ENCODE measurements around the gene SETD6.

GRCh38 chr16:58542291-58542690, 27.0 kb downstream of the SETD6 start:
- TF ChIP-seq PBX3 (CRISPR knock-in tag; IDR thresholded peaks at IDR 0.05) (no peak), CTCF (tag by site-specific recombination; IDR thresholded peaks at IDR 0.05) (no peak), ZNF423 (tag by site-specific recombination; IDR thresholded peaks at IDR 0.05) (no peak), ZNF274 (IDR thresholded peaks at IDR 0.05; ENCODE audit: low read length) (no peak), ZNF274 (tag by site-specific recombination; IDR thresholded peaks at IDR 0.05; ENCODE audit: borderline replicate concordance) (no peak), ZNF639 (tag by site-specific recombination; IDR thresholded peaks at IDR 0.05) (no peak), SCRT2 (tag by site-specific recombination; IDR thresholded peaks at IDR 0.05) (no peak), REST (tag by site-specific recombination; IDR thresholded peaks at IDR 0.05) (no peak), ZNF2 (tag by site-specific recombination; IDR thresholded peaks at IDR 0.05) (no peak), ZNF239 (tag by site-specific recombination; IDR thresholded peaks at IDR 0.05) (no peak), ZNF16 (tag by site-specific recombination; IDR thresholded peaks at IDR 0.05; ENCODE audit: low read depth) (no peak), ZSCAN4 (tag by site-specific recombination; IDR thresholded peaks at IDR 0.05) (no peak), MZF1 (tag by site-specific recombination; IDR thresholded peaks at IDR 0.05; ENCODE audit: borderline replicate concordance) (no peak), ZNF132 (tag by site-specific recombination; IDR thresholded peaks at IDR 0.05; ENCODE audit: borderline replicate concordance) (no peak)
